Measurements from ENCODE around the gene PRAF2. TPM values are rescaled to one million over a fixed set of nuclear protein-coding genes. Genes with fewer than 3 reads are reported as not detected.
A peak's percentile ranks its signal among the peaks of the same experiment; 100 is the strongest.

The PRAF2 gene
- total RNA-seq, 1 donor from 2014 or later: 16.8 TPM

DNA sequence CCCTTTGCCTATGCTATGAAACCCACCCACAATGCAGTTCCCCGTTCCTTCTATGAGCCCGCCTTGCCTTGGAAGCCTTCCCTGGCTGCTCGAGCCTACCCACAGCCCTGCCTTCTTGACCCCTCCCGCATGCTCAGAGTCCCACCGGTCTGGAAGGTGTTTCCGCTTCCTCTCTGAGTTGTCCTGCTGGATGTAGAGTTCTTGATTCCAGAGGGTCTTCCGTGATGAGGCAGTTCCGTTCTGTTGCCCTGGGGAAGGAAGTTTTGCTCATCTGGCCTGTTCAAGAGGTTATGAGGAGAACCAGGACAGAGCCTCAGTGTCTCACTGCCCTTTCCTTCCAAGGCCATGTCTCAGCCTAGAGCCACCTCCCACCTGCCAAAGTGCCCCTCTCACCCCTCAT, 42.3 kb upstream of the PRAF2 start:
- Histone ChIP-seq H3K36me3 (ENCODE audit: control insufficient read depth, insufficient read depth, low read length) (no peaks in the 10 kb centered on the region), H3K27me3 (ENCODE audit: control insufficient read depth, insufficient read depth, low read length) (no peaks in the 10 kb centered on the region), H3K4me3 (ENCODE audit: low read depth, low read length) (no peak overlapping the region)
- TF ChIP-seq, protein P1, sequence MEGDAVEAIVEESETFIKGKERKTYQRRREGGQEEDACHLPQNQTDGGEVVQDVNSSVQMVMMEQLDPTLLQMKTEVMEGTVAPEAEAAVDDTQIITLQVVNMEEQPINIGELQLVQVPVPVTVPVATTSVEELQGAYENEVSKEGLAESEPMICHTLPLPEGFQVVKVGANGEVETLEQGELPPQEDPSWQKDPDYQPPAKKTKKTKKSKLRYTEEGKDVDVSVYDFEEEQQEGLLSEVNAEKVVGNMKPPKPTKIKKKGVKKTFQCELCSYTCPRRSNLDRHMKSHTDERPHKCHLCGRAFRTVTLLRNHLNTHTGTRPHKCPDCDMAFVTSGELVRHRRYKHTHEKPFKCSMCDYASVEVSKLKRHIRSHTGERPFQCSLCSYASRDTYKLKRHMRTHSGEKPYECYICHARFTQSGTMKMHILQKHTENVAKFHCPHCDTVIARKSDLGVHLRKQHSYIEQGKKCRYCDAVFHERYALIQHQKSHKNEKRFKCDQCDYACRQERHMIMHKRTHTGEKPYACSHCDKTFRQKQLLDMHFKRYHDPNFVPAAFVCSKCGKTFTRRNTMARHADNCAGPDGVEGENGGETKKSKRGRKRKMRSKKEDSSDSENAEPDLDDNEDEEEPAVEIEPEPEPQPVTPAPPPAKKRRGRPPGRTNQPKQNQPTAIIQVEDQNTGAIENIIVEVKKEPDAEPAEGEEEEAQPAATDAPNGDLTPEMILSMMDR (IDR thresholded peaks at IDR 0.05; ENCODE audit: insufficient read depth, low read length, poor library complexity, severe bottlenecking): no peak
- DNase-seq (ENCODE audit: low read depth): no peak

DNA sequence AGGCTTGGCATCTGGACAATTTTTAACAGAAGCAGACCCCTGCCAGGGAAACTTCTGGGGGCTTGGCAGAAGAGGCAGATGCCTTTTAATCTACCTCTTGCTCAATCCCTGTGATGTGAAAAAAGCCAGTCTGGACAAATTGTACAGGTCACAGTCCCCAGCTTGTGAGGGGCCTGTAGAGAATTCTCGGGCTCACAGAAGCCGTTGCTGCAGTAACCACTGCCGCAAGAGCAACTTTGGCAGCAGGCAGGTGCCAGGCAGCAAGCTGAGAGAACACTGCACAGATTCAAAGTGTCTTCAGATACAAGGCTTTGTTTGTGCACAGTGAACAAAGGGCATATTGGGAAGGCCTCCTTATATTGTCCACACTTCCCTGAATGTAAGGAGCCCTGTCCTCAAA, 38.0 kb upstream of the PRAF2 start:
- H3K4me3 ChIP-seq (ENCODE audit: low read depth, low read length): no peak overlapping the region
- H3K27me3 ChIP-seq (ENCODE audit: control insufficient read depth, insufficient read depth, low read length): no peaks in the 10 kb centered on the region
- H3K36me3 ChIP-seq (ENCODE audit: control insufficient read depth, insufficient read depth, low read length): no peaks in the 10 kb centered on the region
- TF ChIP-seq, protein P1 (IDR thresholded peaks at IDR 0.05; ENCODE audit: insufficient read depth, low read length, poor library complexity, severe bottlenecking): no peak
- no peak for DNase-seq (ENCODE audit: low read depth)

DNA sequence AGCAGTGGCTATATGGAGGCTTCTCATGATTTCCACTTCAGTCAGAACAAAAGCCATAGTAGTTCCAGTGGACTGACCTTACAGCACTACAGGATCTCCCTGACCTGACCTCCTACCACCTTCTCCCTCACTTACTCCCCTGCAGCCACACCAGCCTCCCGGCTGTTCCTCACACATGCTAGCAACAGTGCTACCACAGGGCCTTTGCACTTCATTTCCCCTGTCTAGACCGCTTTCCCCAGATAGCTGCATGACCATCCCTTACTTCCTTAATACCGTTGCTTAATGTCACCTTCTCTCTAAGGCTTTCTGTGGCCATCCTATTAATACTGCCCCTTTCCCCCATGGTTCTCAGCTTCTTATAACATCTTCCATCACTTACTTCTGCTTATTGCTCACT, 36.6 kb upstream of the PRAF2 start:
- Histone ChIP-seq H3K4me3 (ENCODE audit: low read depth, low read length) (no peak overlapping the region), H3K27me3 (ENCODE audit: control insufficient read depth, insufficient read depth, low read length) (no peaks in the 10 kb centered on the region), H3K36me3 (ENCODE audit: control insufficient read depth, insufficient read depth, low read length) (no peaks in the 10 kb centered on the region)
- no peak for DNase-seq (ENCODE audit: low read depth)
- TF ChIP-seq, protein P1 (IDR thresholded peaks at IDR 0.05; ENCODE audit: insufficient read depth, low read length, poor library complexity, severe bottlenecking): no peak

DNA sequence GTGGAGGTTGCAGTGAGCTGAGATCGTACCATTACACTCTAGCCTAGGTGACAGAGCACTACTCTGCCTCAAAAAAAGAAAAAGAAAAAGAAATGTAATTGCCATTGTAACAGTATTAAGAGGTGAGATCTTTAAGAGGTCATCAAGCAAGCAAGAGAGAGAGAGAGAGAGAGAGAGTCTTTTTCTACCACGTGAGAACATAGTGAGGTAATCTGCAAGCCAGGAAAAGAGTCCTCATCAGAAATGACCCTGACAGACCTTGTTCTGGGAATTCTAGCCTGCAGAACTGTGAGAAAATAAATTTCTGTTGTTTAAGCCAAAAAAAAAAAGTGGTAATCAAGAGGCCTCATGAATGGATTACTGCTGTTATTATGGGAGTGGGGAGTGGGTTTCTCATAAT, 34.8 kb upstream of the PRAF2 start:
- no peaks in the 10 kb centered on the region for H3K27me3 ChIP-seq (ENCODE audit: control insufficient read depth, insufficient read depth, low read length)
- TF ChIP-seq, protein P1 (IDR thresholded peaks at IDR 0.05; ENCODE audit: insufficient read depth, low read length, poor library complexity, severe bottlenecking): no peak

DNA sequence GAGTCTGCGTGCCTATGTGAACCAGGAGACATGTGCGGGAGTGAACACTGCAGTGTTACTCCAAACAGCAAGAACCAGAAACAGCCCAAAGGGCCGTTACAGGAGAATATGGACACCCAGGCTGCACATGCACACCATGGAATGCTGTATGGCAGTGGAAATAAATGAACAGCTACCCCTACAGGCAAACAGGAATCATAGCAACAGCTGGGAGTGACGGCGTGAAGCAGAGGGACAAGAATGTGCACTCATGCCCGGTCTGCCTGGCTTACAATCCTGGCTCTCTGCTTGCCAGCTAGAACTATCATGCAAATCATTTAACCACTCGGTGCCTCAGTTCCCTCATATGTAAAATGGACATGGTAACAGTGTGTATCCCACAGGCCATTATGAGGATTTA, 33.1 kb upstream of the PRAF2 start:
- no peak overlapping the region for H3K4me3 ChIP-seq (ENCODE audit: low read depth, low read length)
- no peaks in the 10 kb centered on the region for H3K36me3 ChIP-seq (ENCODE audit: control insufficient read depth, insufficient read depth, low read length)
- TF ChIP-seq, protein P1 (IDR thresholded peaks at IDR 0.05; ENCODE audit: insufficient read depth, low read length, poor library complexity, severe bottlenecking): peak; percentile 39
- no peaks in the 10 kb centered on the region for H3K27me3 ChIP-seq (ENCODE audit: control insufficient read depth, insufficient read depth, low read length)
- DNase-seq (ENCODE audit: low read depth): no peak

More for the DNA sequence above, 34.8 kb upstream of the PRAF2 start:
- DNase-seq (ENCODE audit: low read depth): no peak
- H3K4me3 ChIP-seq (ENCODE audit: low read depth, low read length): no peak overlapping the region
- no peaks in the 10 kb centered on the region for H3K36me3 ChIP-seq (ENCODE audit: control insufficient read depth, insufficient read depth, low read length)

DNA sequence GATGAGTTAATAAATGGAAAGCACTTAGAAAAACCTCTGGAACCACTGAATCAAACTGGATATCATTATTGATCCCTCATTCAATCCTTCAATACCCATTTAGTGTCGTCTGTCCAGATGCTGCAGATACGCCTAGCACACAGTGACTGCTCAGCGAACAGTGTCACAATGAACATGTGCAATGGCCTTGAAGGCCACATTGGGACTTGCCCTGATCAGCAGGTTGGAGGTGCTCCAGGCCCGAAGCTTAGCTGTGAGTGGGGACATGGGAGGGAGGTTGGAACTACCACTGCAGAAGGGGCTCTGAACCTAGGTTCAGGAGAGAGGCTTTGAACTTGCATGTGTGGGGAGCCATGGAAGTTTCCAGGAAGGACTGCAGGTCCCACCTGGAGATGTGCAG, 32.5 kb upstream of the PRAF2 start:
- TF ChIP-seq, protein P1 (IDR thresholded peaks at IDR 0.05; ENCODE audit: insufficient read depth, low read length, poor library complexity, severe bottlenecking): no peak
- Histone ChIP-seq H3K4me3 (ENCODE audit: low read depth, low read length) (no peak overlapping the region), H3K27me3 (ENCODE audit: control insufficient read depth, insufficient read depth, low read length) (no peaks in the 10 kb centered on the region), H3K36me3 (ENCODE audit: control insufficient read depth, insufficient read depth, low read length) (no peaks in the 10 kb centered on the region)
- DNase-seq (ENCODE audit: low read depth): no peak

Data from kidney epithelial cell (primary cell).